Suprapubic skin (tissue), 4 donors: ENCODE data around the gene LYSMD4. TPM values are rescaled to one million over a fixed set of nuclear protein-coding genes. Genes with fewer than 3 reads are reported as not detected.

ENCODE experiments used
- DNase-seq, 2 donors: peaks; one replicate each; pipeline ENCODE4 v3.0.0-alpha.2; 2019; ENCODE audit warnings: low spot score in 2 of 2
- H3K27ac ChIP-seq: fragments of 200-600 bp; sonication (generic); one replicate; pipeline ENCODE4 v1.5.1; 2019
- H3K27me3 ChIP-seq: fragments of 200-600 bp; sonication (generic); one replicate; pipeline ENCODE4 v1.5.1; 2019
- H3K36me3 ChIP-seq: fragments of 200-600 bp; sonication (generic); one replicate; pipeline ENCODE4 v1.5.1; 2019
- H3K4me1 ChIP-seq: fragments of 200-600 bp; sonication (generic); one replicate; pipeline ENCODE4 v1.5.1; 2019
- H3K4me3 ChIP-seq: fragments of 200-600 bp; sonication (generic); one replicate; pipeline ENCODE4 v1.5.1; 2019; ENCODE audit warnings: mild to moderate bottlenecking
- H3K9me3 ChIP-seq: fragments of 200-600 bp; sonication (generic); one replicate; pipeline ENCODE4 v1.5.1; 2019
- EP300 ChIP-seq: sonication (generic); formaldehyde crosslinking; IDR thresholded peaks from one replicate; pipeline ENCODE4 v1.6.1; 2017; ENCODE audit warnings: antibody characterized with exemption
- POLR2A ChIP-seq, 2 donors: fragments of 450-650 bp; IDR thresholded peaks; one replicate each; pipeline ENCODE4 v1.6.1; 2017; ENCODE audit warnings: antibody characterized with exemption in 2 of 2, mild to moderate bottlenecking in 2 of 2, moderate library complexity in 2 of 2
- POLR2AphosphoS5 ChIP-seq, 3 donors: sonication (generic); formaldehyde crosslinking; IDR thresholded peaks; one replicate each; pipeline ENCODE4 v1.6.1; 2017; ENCODE audit warnings: antibody characterized with exemption in 3 of 3
- WGBS: methylation state at CpG from one replicate; pipeline ENCODE4 v1.1.5; 2018; 5-methylcytosine and 5-hydroxymethylcytosine counted together
- total RNA-seq, 4 donors: library from RNA; depleted of rRNA; stranded (reverse); fragments of >200 nt; gene quantifications; one replicate each; pipeline ENCODE4 v1.1.0, GENCODE V29; 2016
- TF ChIP-seq, protein P1 (sequence below), 2 donors: fragments of 200-600 bp in 1 of 2; fragments of 450-650 bp in 1 of 2; sonication (generic) in 1 of 2; IDR thresholded peaks; one replicate each; pipeline ENCODE4 v1.5.1; 2016 to 2019; ENCODE audit warnings: antibody characterized with exemption in 2 of 2, mild to moderate bottlenecking in 1 of 2, moderate library complexity in 1 of 2

LYSMD4 gene
- total RNA-seq, 4 donors from 2014 or later: 19.7 to 52.8 (median 35.0) TPM

GRCh38 chr15:99706557-99707303 is 26.5 kb downstream of the LYSMD4 start:
- Histone ChIP-seq H3K27ac (peak overlapping the region; percentile 57), H3K4me3 (no peak overlapping the region), H3K9me3 (no peaks in the 10 kb centered on the region), H3K36me3 (peaks cover 17% of the 10 kb centered on the region), H3K27me3 (no peaks in the 10 kb centered on the region), H3K4me1 (peaks cover 48% of the 10 kb centered on the region)
- TF ChIP-seq POLR2A (IDR thresholded peaks at IDR 0.05) (no peak), POLR2AphosphoS5 (IDR thresholded peaks at IDR 0.05) (no peak), EP300 (no peak)
- TF ChIP-seq, protein P1, sequence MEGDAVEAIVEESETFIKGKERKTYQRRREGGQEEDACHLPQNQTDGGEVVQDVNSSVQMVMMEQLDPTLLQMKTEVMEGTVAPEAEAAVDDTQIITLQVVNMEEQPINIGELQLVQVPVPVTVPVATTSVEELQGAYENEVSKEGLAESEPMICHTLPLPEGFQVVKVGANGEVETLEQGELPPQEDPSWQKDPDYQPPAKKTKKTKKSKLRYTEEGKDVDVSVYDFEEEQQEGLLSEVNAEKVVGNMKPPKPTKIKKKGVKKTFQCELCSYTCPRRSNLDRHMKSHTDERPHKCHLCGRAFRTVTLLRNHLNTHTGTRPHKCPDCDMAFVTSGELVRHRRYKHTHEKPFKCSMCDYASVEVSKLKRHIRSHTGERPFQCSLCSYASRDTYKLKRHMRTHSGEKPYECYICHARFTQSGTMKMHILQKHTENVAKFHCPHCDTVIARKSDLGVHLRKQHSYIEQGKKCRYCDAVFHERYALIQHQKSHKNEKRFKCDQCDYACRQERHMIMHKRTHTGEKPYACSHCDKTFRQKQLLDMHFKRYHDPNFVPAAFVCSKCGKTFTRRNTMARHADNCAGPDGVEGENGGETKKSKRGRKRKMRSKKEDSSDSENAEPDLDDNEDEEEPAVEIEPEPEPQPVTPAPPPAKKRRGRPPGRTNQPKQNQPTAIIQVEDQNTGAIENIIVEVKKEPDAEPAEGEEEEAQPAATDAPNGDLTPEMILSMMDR (IDR thresholded peaks at IDR 0.05): no peak
- WGBS: 76% methylated on average over 10 of the region's 10 CpGs
- DNase-seq: no peak

- no peaks in the 10 kb centered on the region for H3K9me3 ChIP-seq
- TF ChIP-seq EP300: no peak
- TF ChIP-seq, protein P1 (IDR thresholded peaks at IDR 0.05): peak; percentile 63 to 70
- H3K27me3 ChIP-seq: no peaks in the 10 kb centered on the region
- H3K36me3 ChIP-seq: no peaks in the 10 kb centered on the region
- 29% methylated on average over 3 of the region's 3 CpGs for WGBS
- DNase-seq: no peak
- no peak overlapping the region for H3K4me3 ChIP-seq
- H3K4me1 ChIP-seq: peaks cover 41% of the 10 kb centered on the region
- no peak overlapping the region for H3K27ac ChIP-seq
Observed at GRCh38 chr15:99704444-99704838, 28.8 kb downstream of the LYSMD4 start.

- no peaks in the 10 kb centered on the region for H3K27me3 ChIP-seq
- 10% methylated on average over 7 of the region's 7 CpGs for WGBS
- H3K27ac ChIP-seq: peak overlapping the region; percentile 81
- no peaks in the 10 kb centered on the region for H3K36me3 ChIP-seq
- TF ChIP-seq POLR2AphosphoS5 (IDR thresholded peaks at IDR 0.05) (peak in 1 of 3 donors; percentile 36), EP300 (no peak), POLR2A (IDR thresholded peaks at IDR 0.05) (no peak)
- TF ChIP-seq, protein P1 (IDR thresholded peaks at IDR 0.05): peak; percentile 58 to 71
- H3K4me1 ChIP-seq: peaks cover 35% of the 10 kb centered on the region
- no peak overlapping the region for H3K4me3 ChIP-seq
- no peak for DNase-seq
- no peaks in the 10 kb centered on the region for H3K9me3 ChIP-seq
Observed at GRCh38 chr15:99703603-99704443, 29.4 kb downstream of the LYSMD4 start.

DNA sequence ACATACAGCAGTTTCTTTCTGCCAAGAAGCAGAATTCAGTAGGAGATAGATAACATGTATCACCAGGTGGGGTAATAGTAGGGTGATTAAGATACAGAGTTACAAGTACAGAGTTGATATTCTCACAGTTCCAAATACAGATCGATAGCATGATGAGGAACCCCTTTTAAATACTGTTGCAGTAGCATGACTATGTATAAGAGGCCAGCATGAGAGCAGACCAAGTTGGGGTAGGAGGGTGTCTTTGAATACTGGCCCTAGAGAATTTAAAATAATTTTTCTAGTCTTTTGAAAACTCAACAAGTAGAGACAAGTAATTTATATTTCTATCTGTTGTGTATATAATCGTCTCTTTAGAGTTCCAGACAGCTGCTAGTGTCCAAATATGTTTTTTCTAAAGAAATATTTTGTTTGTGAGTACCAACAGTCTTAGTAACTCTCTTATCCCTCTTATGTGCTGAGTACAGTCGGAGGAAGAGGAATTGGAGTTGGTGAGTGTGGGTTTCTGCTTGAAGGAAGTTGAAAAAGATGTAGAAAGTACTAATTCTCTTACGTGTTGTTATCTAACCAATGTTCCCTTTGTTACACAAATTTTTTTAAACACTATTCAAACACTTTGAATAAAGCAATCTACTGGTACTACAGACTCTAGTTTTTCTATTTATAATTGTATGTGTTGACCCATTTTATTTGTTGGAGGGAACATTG is 30.2 kb downstream of the LYSMD4 start:
- WGBS: 30% methylated on average over 4 of the region's 4 CpGs
- TF ChIP-seq POLR2AphosphoS5 (IDR thresholded peaks at IDR 0.05) (no peak), EP300 (no peak), POLR2A (IDR thresholded peaks at IDR 0.05) (no peak)
- TF ChIP-seq, protein P1 (IDR thresholded peaks at IDR 0.05): no peak
- DNase-seq: no peak
- H3K9me3 ChIP-seq: no peaks in the 10 kb centered on the region
- H3K27ac ChIP-seq: peak overlapping the region; percentile 81
- H3K27me3 ChIP-seq: no peaks in the 10 kb centered on the region
- no peak overlapping the region for H3K4me3 ChIP-seq
- peaks cover 27% of the 10 kb centered on the region for H3K4me1 ChIP-seq
- no peaks in the 10 kb centered on the region for H3K36me3 ChIP-seq
